Measurements from ENCODE around the gene ZNF414.
"Not testable (repeated sequence)": the region's sequence is repeated elsewhere in the genome, so short reads cannot be mapped to it uniquely, and the experiment has no call there.

ZNF414 gene

GRCh38 chr19:8513687-8514504 lies at the start of gene ZNF414:
Gene ZNF414, minus strand, starts transcription at chr19:8514167. Its CDS starts 121 bp downstream, at chr19:8514046.
- H3K4me3 ChIP-seq (ENCODE audit: control insufficient read depth, low read depth, low read length) = peak within 1 kb of the TSS; percentile 57
- DNase-seq (ENCODE audit: low read depth) = peak; percentile 95
- TF ChIP-seq CTCF (conservative IDR thresholded peaks at IDR 0.05; ENCODE audit: control insufficient read depth, insufficient read depth, low read depth, low read length) = no peak

DNA sequence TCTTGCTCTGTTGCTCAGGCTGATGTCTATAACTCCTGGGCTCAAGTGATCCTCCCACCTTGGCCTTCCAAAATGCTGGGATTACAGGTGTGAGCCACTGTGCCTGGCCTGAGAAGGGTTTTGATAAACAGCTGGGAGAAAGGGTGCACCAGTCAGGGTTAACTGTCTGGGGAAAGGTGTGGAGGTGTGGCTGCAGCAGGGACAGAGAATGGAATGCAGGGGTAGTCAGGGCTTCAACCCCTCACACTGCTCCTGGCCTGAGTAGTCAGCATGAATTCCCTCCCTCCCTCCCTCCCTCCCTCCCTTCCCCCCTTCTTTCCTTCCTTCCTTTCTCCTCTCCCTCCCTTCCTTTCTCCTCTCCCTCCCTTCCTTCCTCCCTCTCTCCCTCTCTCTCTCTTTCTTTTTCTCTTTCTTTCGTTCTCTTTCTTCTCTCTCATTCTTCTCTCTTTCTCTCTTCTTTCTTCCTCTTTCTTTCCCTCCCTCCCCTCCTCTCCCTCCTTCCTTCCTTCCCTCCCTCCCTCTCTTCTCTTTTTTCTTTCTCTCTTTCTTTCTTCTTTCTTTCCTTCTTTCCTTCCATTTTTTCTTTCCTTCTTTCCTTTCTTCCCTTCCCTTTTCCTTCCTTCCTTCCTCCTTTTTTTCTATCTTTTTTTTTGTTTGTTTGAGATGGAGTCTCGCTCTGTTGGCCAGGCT lies 47.3 kb upstream of the ZNF414 start:
- TF ChIP-seq CTCF (conservative IDR thresholded peaks at IDR 0.05; ENCODE audit: control insufficient read depth, insufficient read depth, low read depth, low read length) = no peak
- no peak for DNase-seq (ENCODE audit: low read depth)
- no peak overlapping the region for H3K4me3 ChIP-seq (ENCODE audit: control insufficient read depth, low read depth, low read length)

GRCh38 chr19:8558325-8558724 lies 44.4 kb upstream of the ZNF414 start:
- H3K4me3 ChIP-seq (ENCODE audit: control insufficient read depth, low read depth, low read length) = no peak overlapping the region
- TF ChIP-seq CTCF (conservative IDR thresholded peaks at IDR 0.05; ENCODE audit: control insufficient read depth, insufficient read depth, low read depth, low read length) = no peak
- no peak for DNase-seq (ENCODE audit: low read depth)

- no peak for TF ChIP-seq CTCF (conservative IDR thresholded peaks at IDR 0.05; ENCODE audit: control insufficient read depth, insufficient read depth, low read depth, low read length)
- DNase-seq (ENCODE audit: low read depth) = no peak
- H3K4me3 ChIP-seq (ENCODE audit: control insufficient read depth, low read depth, low read length) = no peak overlapping the region
These were observed 43.8 kb upstream of the ZNF414 start for GRCh38 chr19:8557642-8558238.

DNA sequence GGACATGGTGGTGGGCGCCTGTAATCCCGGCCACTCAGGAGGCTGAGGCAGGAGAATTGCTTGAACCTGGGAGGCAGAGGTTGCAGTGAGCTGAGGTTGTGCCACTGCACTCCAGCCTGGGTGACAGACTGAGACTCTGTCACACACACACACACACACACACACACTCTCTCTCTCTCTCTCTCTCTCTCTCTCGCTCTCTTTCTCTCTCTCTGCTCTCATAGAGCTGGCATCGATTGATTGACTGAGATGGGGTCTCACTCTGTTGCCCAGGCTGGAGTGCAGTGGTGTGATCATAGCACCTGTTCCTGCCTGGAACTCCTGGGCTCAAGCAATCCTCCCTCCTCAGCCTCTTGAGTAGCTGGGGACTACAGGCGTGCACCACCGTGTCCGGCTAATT lies 39.8 kb upstream of the ZNF414 start:
- DNase-seq (ENCODE audit: low read depth); H3K4me3 ChIP-seq (ENCODE audit: control insufficient read depth, low read depth, low read length): not testable (repeated sequence)

GRCh38 chr19:8552810-8553209 lies 38.8 kb upstream of the ZNF414 start:
- TF ChIP-seq CTCF (conservative IDR thresholded peaks at IDR 0.05; ENCODE audit: control insufficient read depth, insufficient read depth, low read depth, low read length) = no peak
- DNase-seq (ENCODE audit: low read depth) = peak; percentile 60

DNA sequence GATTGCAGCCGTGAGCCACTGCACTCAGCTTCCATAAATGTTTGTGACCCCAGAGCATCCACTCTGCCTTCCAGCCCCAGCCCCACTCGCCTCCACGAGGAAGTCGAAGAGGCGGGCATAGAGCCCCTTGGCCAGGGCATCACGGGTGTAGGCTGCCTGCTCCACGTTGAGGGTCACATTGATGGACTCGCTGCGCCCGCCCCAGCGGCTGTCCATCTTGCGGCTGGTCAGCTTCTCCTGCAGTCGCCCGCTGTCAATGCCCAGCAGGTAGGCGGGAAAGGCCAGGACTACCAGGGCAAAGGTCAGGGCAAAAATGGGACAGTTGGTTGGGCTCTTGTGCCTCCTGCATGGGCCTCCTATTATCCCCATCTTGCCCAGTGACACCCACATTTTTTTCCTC lies 36.1 kb upstream of the ZNF414 start:
- TF ChIP-seq CTCF (conservative IDR thresholded peaks at IDR 0.05; ENCODE audit: control insufficient read depth, insufficient read depth, low read depth, low read length) = no peak
- H3K4me3 ChIP-seq (ENCODE audit: control insufficient read depth, low read depth, low read length) = no peak overlapping the region
- no peak for DNase-seq (ENCODE audit: low read depth)

More at GRCh38 chr19:8552810-8553209, 38.8 kb upstream of the ZNF414 start:
- H3K4me3 ChIP-seq (ENCODE audit: control insufficient read depth, low read depth, low read length) = no peak overlapping the region

All from fibroblast of mammary gland (primary cell).